NCI-H69 (cell line): ENCODE data around the gene ANKRD65.
"Not testable (repeated sequence)": the region's sequence is repeated elsewhere in the genome, so short reads cannot be mapped to it uniquely, and the experiment has no call there.

ENCODE experiments used
- DNase-seq: peaks from one replicate; lab custom pipeline; 2025; lab: John Stamatoyannopoulos, UW

Gene ANKRD65

GRCh38 chr1:1415751-1416150 is 5.3 kb downstream of the ANKRD65 start:
- no peak for DNase-seq

- DNase-seq, result not testable (repeated sequence)
Measured at GRCh38 chr1:1412311-1412902, 8.7 kb downstream of the ANKRD65 start.

GRCh38 chr1:1411626-1412025 is 9.4 kb downstream of the ANKRD65 start:
- no peak for DNase-seq

- DNase-seq, result not testable (repeated sequence)
Measured at GRCh38 chr1:1410238-1410637, 10.8 kb downstream of the ANKRD65 start.

GRCh38 chr1:1407636-1408318 is 13.3 kb downstream of the ANKRD65 start:
- no peak for DNase-seq

- peak; percentile 91 for DNase-seq
Measured at GRCh38 chr1:1406821-1407635, 14.0 kb downstream of the ANKRD65 start, which contains the start of gene MRPL20. MRPL20 (minus strand) TSS chr1:1407293; CDS start chr1:1407217, 76 bp downstream.

- no peak for DNase-seq
Measured at GRCh38 chr1:1406101-1406820, 14.8 kb downstream of the ANKRD65 start.

GRCh38 chr1:1403653-1404052 is 17.4 kb downstream of the ANKRD65 start:
- no peak for DNase-seq

GRCh38 chr1:1402901-1403392 is 18.1 kb downstream of the ANKRD65 start:
- not testable (repeated sequence) for DNase-seq

GRCh38 chr1:1402072-1402900 is 18.8 kb downstream of the ANKRD65 start:
- peak; percentile 37 for DNase-seq

- DNase-seq, result no peak
Measured at GRCh38 chr1:1401457-1402010, 19.5 kb downstream of the ANKRD65 start.

- DNase-seq, result no peak
Measured at GRCh38 chr1:1400576-1401456, 20.3 kb downstream of the ANKRD65 start.

GRCh38 chr1:1399872-1400575 is 21.1 kb downstream of the ANKRD65 start:
- peak; percentile 48 for DNase-seq

- peak; percentile 97 for DNase-seq
Measured at GRCh38 chr1:1399187-1399871, 21.7 kb downstream of the ANKRD65 start, which contains the start of gene CCNL2. CCNL2 (minus strand) TSS chr1:1399335; CDS start chr1:1399306, 29 bp downstream.

- no peak for DNase-seq
Measured at GRCh38 chr1:1398677-1399186, 22.3 kb downstream of the ANKRD65 start.

- no peak for DNase-seq
Measured at GRCh38 chr1:1397839-1398523, 23.1 kb downstream of the ANKRD65 start.

GRCh38 chr1:1395166-1395565 is 25.9 kb downstream of the ANKRD65 start:
- DNase-seq, result no peak

- DNase-seq, result no peak
Measured at GRCh38 chr1:1394116-1394515, 27.0 kb downstream of the ANKRD65 start.
